ENCODE data around the gene PARVA.

DNA sequence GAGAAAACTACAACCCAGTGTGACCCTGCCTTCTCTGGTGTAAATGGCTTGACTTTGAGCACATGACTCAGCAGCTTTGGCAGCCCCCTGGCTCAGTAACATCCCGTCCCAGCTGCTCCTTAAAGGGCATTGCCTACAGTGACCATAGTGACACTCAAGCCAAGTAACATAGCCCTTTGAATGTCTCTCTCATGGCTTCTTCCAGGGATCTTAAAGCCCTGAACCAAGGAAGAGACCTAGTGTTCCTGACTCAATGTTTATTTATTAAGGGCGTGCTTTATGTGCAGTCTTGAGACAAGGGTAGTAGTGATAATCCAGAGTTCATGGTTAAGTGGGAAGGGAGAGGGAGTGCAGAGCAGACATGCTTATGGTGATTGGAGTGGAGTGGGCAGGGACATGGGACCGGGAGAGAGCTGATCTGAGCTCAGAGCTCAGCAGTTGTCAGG lies 125.7 kb downstream of the PARVA start:
- TF ChIP-seq, protein P1, sequence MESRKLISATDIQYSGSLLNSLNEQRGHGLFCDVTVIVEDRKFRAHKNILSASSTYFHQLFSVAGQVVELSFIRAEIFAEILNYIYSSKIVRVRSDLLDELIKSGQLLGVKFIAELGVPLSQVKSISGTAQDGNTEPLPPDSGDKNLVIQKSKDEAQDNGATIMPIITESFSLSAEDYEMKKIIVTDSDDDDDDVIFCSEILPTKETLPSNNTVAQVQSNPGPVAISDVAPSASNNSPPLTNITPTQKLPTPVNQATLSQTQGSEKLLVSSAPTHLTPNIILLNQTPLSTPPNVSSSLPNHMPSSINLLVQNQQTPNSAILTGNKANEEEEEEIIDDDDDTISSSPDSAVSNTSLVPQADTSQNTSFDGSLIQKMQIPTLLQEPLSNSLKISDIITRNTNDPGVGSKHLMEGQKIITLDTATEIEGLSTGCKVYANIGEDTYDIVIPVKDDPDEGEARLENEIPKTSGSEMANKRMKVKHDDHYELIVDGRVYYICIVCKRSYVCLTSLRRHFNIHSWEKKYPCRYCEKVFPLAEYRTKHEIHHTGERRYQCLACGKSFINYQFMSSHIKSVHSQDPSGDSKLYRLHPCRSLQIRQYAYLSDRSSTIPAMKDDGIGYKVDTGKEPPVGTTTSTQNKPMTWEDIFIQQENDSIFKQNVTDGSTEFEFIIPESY (IDR thresholded peaks at IDR 0.05), result no peak
- TF ChIP-seq MAX (IDR thresholded peaks at IDR 0.05) (no peak), CTCF (IDR thresholded peaks at IDR 0.05; ENCODE audit: low read depth, low read length, missing input control) (no peak), YY1 (IDR thresholded peaks at IDR 0.05) (no peak), RXRA (IDR thresholded peaks at IDR 0.05) (peak in 1 of 2 donors; percentile 29), TAF1 (conservative IDR thresholded peaks at IDR 0.05) (no peak), SP1 (IDR thresholded peaks at IDR 0.05) (peak; percentile 9), EGR1 (IDR thresholded peaks at IDR 0.05; ENCODE audit: low read depth in 2 of 2) (no peak), ATF3 (IDR thresholded peaks at IDR 0.05) (no peak), HNF4A (conservative IDR thresholded peaks at IDR 0.05) (no peak), RAD21 (IDR thresholded peaks at IDR 0.05) (peak in 1 of 2 donors; percentile 30)

All from liver (tissue), 3 donors.